ENCODE measurements around the gene COQ8A.

The COQ8A gene

DNA sequence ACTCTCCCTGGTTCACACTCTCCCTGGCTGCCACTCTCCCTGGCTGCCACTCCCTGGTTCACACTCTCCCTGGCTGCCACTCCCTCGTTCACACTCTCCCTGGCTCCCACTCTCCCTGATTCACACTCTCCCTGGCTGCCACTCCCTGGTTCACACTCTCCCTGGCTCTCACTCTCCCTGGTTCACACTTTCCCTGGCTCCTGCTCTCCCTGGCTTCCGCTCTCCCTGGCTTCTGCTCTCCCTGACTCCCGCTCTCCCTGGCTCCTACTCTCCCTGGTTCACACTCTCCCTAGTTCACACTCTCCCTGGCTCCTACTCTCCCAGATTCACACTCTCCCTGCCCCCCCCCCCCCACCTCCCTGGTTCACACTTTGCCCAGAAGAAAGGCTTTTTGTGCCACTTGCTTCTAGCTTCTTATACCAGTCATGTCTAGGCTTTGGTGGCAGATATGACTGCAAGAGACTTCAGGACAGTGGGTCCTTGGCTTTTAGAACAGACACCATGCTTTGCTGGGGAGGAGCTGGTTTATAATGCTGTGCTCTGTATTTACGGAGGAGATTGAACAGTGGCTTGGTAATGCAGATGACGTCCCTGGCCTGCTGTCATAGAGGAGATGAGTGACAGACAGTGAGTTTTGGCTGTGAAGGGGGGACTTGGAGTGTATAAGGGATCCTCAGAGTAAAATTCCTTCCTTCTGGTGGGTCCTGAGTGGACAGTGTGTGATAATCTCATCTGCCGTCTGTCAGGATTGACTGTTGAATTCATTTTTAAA lies 17.0 kb downstream of the COQ8A start:
- TF ChIP-seq, protein P1, sequence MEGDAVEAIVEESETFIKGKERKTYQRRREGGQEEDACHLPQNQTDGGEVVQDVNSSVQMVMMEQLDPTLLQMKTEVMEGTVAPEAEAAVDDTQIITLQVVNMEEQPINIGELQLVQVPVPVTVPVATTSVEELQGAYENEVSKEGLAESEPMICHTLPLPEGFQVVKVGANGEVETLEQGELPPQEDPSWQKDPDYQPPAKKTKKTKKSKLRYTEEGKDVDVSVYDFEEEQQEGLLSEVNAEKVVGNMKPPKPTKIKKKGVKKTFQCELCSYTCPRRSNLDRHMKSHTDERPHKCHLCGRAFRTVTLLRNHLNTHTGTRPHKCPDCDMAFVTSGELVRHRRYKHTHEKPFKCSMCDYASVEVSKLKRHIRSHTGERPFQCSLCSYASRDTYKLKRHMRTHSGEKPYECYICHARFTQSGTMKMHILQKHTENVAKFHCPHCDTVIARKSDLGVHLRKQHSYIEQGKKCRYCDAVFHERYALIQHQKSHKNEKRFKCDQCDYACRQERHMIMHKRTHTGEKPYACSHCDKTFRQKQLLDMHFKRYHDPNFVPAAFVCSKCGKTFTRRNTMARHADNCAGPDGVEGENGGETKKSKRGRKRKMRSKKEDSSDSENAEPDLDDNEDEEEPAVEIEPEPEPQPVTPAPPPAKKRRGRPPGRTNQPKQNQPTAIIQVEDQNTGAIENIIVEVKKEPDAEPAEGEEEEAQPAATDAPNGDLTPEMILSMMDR (IDR thresholded peaks at IDR 0.05; ENCODE audit: insufficient read depth, low read length, missing control alignments), result no peak
- DNase-seq (ENCODE audit: low read depth, low spot score), result no peak
- ChIA-PET CTCF (no interaction called here), POLR2A (no interaction called here)
- H3K4me3 ChIP-seq (ENCODE audit: low read depth, low read length), result no peak overlapping the region

DNA sequence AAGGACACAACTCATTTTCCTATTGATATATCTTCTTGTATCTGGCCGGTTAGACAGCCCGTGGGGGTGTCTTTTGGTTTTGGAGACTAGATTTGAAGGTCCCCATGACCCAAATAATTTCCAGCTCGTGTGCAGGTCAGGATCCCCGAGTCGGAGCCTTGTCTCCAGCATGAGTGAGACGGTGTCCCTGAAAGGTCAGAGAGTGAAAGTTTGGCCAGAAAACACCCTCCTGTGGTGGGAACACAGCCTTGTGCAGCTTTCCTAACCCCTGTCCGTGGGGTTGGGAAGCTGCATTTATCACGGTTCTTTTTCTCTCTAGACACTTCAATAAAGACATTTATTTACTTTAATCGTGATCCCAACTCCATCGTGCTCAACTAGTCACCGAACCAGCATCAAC lies 17.6 kb downstream of the COQ8A start:
- no peak for DNase-seq (ENCODE audit: low read depth, low spot score)
- TF ChIP-seq, protein P1 (IDR thresholded peaks at IDR 0.05; ENCODE audit: insufficient read depth, low read length, missing control alignments), result no peak
- no peak overlapping the region for H3K4me3 ChIP-seq (ENCODE audit: low read depth, low read length)
- ChIA-PET POLR2A (no interaction called here), CTCF (no interaction called here)

DNA sequence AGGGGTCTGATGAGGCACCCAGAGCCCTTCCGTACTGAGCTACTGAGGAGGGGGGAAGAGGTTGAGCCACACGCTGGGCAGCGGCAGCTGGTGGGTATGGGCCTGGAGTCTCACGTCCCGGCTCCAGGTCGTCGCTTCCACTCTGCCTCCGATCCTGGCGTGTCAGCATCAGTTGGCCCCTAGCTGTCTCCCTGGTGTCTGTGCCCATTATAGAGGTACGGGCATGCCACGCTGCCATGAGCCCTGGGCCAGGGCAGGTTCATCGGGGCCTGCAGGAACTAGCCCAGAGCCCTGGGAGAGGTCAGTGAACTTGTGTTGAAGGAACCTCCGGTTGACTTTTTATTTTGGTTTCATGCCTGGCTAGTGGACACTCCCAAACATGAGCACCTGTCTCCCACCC lies 18.2 kb downstream of the COQ8A start:
- no peak overlapping the region for H3K4me3 ChIP-seq (ENCODE audit: low read depth, low read length)
- TF ChIP-seq, protein P1 (IDR thresholded peaks at IDR 0.05; ENCODE audit: insufficient read depth, low read length, missing control alignments), result no peak
- no peak for DNase-seq (ENCODE audit: low read depth, low spot score)
- CTCF ChIA-PET, result no interaction called here
- POLR2A ChIA-PET, result no interaction called here

DNA sequence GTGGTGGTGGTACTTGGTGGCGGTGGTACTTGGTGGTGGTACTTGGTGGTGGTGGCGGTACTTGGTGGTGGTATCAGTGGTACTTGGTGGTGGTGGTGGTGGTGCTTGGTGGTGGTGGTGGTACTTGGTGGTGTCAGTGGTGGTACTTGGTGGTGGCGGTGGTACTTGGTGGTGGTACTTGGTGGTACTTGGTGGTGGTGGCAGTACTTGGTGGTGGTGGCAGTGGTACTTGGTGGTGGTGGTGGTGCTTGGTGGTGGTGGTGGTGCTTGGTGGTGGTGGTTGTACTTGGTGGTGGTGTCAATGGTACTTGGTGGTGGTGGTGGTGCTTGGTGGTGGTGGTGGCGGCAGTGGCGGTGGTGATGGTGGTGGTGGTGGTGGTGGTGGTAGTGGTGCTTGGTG lies 20.2 kb downstream of the COQ8A start:
- POLR2A ChIA-PET, result no interaction called here
- CTCF ChIA-PET, result no interaction called here
- H3K4me3 ChIP-seq (ENCODE audit: low read depth, low read length), result no peak overlapping the region

DNA sequence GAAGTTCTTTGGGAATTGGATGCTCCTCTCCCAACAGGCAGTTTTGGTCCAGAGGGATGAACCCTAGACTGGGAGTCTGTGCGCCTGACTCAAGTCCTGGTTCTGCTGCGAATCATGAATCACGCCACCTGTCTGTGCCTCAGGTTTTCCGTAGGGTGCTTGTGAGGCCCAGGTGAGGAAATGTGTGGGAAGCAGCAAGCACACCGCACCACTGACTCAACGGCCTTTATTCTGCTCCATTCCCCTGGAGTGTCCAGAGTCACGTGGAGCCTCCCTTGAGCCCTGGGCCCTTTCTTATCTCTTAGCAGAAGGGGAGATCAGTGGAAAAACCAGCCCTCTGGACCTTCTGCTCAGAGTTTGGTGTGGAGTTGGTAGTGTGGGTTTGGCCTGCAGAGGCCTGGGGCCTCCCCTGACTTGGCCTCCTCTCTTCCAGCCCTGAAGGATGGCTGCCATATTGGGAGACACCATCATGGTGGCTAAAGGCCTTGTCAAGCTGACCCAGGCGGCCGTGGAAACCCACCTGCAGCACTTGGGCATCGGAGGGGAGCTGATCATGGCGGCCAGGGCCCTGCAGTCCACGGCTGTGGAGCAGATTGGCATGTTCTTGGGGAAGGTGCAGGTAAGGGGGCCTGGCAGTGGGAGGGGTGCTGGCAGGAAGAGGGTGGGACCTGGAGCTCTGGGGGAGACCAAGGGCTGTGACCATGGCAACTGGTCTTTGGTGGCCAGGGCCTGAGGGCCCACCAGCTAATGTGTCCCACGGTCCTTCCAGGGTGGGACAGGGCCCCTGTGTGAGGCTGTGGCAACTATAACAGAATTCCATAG lies 21.1 kb downstream of the COQ8A start:
- DNase-seq (ENCODE audit: low read depth, low spot score), result no peak
- ChIA-PET CTCF (no interaction called here), POLR2A (no interaction called here)
- H3K4me3 ChIP-seq (ENCODE audit: low read depth, low read length), result no peak overlapping the region
- TF ChIP-seq, protein P1 (IDR thresholded peaks at IDR 0.05; ENCODE audit: insufficient read depth, low read length, missing control alignments), result no peak

More for the DNA sequence above, 20.2 kb downstream of the COQ8A start:
- no peak for DNase-seq (ENCODE audit: low read depth, low spot score)
- TF ChIP-seq, protein P1 (IDR thresholded peaks at IDR 0.05; ENCODE audit: insufficient read depth, low read length, missing control alignments), result no peak

All from AG04449 (cell line).